Measurements from ENCODE around the gene ARPC1A. TPM values are rescaled to one million over a fixed set of nuclear protein-coding genes. Genes with fewer than 3 reads are reported as not detected.

ARPC1A gene
- total RNA-seq, 1 donor from 2014 or later: 196 TPM

DNA sequence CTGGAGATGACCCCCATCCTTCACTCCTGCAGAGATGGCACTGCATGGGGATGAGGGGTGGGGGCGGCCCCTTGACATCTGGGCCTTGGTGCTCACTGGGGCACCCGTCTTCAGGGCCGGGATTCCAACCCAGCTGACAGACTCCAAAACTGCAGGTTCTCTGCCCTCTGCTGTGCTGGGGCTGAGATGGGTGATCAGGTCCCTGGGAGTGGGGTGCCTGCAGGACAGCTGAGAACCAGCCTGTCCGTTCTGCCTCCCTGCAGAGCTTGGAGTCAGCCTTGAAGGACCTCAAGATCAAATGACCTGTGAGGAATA, 68.4 kb downstream of the ARPC1A start:
- H3K4me1 Mint-ChIP-seq (ENCODE audit: unreplicated experiment): peaks cover 9% of the 10 kb centered on the region
- H3K9me3 Mint-ChIP-seq (ENCODE audit: unreplicated experiment): no peaks in the 10 kb centered on the region
- H3K36me3 Mint-ChIP-seq (ENCODE audit: low read depth, unreplicated experiment): peaks cover 14% of the 10 kb centered on the region
- no peak overlapping the region for H3K4me3 Mint-ChIP-seq (ENCODE audit: unreplicated experiment)
- H3K27me3 Mint-ChIP-seq (ENCODE audit: unreplicated experiment): peaks cover 8% of the 10 kb centered on the region
- no peak for TF ChIP-seq CTCF (IDR thresholded peaks at IDR 0.05; ENCODE audit: unreplicated experiment)
- H3K27ac Mint-ChIP-seq (ENCODE audit: unreplicated experiment): no peak overlapping the region
- DNase-seq (ENCODE audit: low spot score): no peak

DNA sequence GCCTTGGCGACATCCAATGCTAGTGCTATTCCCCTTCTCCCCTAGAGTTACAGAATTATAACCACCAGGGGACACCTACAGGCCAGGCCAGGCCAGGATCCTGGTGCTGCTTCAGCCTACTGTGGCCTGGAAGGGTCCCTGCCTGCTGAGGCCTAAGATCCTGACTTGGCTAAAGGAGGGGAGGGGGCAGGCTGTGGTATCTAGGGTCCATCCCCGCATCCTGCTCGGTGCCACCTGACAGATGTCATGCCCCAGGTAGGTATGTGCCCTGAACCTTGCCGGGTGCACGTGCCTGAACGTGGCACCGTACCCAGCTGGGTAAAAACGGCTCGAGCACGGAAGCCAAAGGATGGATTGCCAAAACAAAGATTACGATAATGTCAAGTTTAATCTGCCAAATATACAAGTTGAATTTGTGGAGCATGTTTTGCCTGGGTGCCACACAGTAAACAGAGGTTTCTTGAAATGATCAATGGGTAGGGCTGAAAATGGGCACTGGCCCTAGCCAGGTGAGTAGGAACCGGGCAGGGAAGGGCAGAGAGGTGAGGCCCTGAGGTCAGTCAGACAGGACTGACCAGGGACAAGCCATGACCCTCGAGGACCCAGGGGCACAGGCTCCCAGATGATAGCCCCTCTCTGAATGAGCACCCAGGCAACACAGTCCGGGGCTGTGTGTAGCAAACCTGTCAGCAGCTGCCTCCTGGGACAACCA, 70.1 kb downstream of the ARPC1A start:
- Mint-ChIP-seq H3K9me3 (ENCODE audit: unreplicated experiment) (no peaks in the 10 kb centered on the region), H3K27me3 (ENCODE audit: unreplicated experiment) (peaks cover 14% of the 10 kb centered on the region), H3K4me3 (ENCODE audit: unreplicated experiment) (peak overlapping the region; percentile 56), H3K27ac (ENCODE audit: unreplicated experiment) (no peak overlapping the region), H3K4me1 (ENCODE audit: unreplicated experiment) (peaks cover 9% of the 10 kb centered on the region), H3K36me3 (ENCODE audit: low read depth, unreplicated experiment) (peaks cover 17% of the 10 kb centered on the region)
- no peak for DNase-seq (ENCODE audit: low spot score)
- no peak for TF ChIP-seq CTCF (IDR thresholded peaks at IDR 0.05; ENCODE audit: unreplicated experiment)

DNA sequence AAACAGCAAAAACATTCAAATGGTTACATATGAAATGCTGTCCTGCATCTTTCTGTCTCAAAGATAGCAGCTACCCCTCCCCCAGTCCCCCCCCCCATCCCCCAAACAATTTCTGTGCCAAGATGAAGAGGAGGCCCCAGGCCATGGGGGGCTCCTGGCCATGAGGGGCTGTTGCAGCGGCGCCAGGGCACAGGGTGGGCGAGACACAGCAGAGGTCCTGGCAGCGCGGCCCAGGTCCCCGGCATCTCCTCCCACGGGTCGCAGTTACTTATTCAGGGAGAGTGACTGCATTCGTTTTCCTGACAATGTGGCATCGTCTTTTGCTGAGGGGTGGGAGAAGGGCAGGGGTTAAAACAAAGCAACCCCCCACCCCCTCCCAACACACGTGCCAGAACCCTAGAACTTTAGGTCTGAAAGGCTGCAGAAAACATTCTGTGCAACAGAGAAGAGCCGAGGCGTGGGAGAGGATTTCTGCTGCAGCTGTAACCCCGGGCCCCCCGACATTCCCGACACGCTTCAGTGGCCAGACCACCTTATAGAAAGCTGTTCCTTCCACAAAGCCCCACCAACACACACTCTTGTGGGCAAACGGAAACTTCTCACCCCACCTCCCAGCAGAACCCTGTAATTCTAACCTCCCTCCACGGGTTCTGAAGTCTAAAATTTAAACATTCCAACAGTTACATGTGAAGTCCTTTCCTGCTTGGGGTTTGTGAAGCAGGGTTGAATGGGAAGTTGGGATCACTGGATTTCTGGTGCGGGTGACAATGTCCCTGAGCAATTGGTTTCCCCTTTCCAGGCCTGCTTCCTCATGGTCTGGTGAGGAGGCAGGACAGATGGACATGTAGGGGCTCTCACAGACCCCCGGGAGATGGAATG, 71.0 kb downstream of the ARPC1A start:
- peak overlapping the region; percentile 24 for H3K27ac Mint-ChIP-seq (ENCODE audit: unreplicated experiment)
- no peaks in the 10 kb centered on the region for H3K9me3 Mint-ChIP-seq (ENCODE audit: unreplicated experiment)
- H3K27me3 Mint-ChIP-seq (ENCODE audit: unreplicated experiment): peaks cover 17% of the 10 kb centered on the region
- no peak overlapping the region for H3K4me3 Mint-ChIP-seq (ENCODE audit: unreplicated experiment)
- peaks cover 9% of the 10 kb centered on the region for H3K4me1 Mint-ChIP-seq (ENCODE audit: unreplicated experiment)
- TF ChIP-seq CTCF (IDR thresholded peaks at IDR 0.05; ENCODE audit: unreplicated experiment): no peak
- peaks cover 24% of the 10 kb centered on the region for H3K36me3 Mint-ChIP-seq (ENCODE audit: low read depth, unreplicated experiment)
- no peak for DNase-seq (ENCODE audit: low spot score)

- peaks cover 24% of the 10 kb centered on the region for H3K36me3 Mint-ChIP-seq (ENCODE audit: low read depth, unreplicated experiment)
- peaks cover 14% of the 10 kb centered on the region for H3K27me3 Mint-ChIP-seq (ENCODE audit: unreplicated experiment)
- H3K4me1 Mint-ChIP-seq (ENCODE audit: unreplicated experiment): peaks cover 9% of the 10 kb centered on the region
- peak overlapping the region; percentile 24 for H3K27ac Mint-ChIP-seq (ENCODE audit: unreplicated experiment)
- H3K9me3 Mint-ChIP-seq (ENCODE audit: unreplicated experiment): no peaks in the 10 kb centered on the region
- no peak for DNase-seq (ENCODE audit: low spot score)
- TF ChIP-seq CTCF (IDR thresholded peaks at IDR 0.05; ENCODE audit: unreplicated experiment): no peak
- peak overlapping the region; percentile 11 for H3K4me3 Mint-ChIP-seq (ENCODE audit: unreplicated experiment)
These were observed 71.7 kb downstream of the ARPC1A start for GRCh38 chr7:99397297-99397983.
